ENCODE results near the gene MRPS14.

MRPS14 gene

GRCh38 chr1:174982971-174983689 lies 40.1 kb downstream of the MRPS14 start:
- peak; percentile 65 for DNase-seq

GRCh38 chr1:174976436-174977108 lies 46.7 kb downstream of the MRPS14 start:
- DNase-seq = no peak

- no peak for DNase-seq
Observed at GRCh38 chr1:174975764-174976163, 47.5 kb downstream of the MRPS14 start.

DNA sequence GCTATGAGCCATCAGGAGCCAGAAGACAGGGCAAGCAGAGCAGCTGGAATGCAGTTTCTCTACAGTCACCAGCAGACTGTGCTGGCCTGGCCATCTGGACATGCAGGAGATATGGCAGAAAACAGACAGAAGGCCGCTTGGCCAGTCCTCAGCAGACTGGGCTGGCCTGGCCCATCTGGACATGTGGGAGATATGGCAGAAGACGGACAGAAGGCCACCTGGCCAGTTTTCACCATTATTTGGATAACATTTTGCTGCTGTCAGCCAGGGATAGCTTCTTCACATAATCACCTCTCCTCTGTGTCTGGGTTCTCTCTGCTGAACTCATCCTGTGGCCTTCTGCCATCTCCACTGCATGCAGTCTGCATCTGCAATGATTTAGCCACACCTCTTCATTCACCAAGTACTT lies 48.5 kb downstream of the MRPS14 start:
- no peak for DNase-seq

- peak; percentile 22 for DNase-seq
Observed at GRCh38 chr1:174971902-174972301, 51.3 kb downstream of the MRPS14 start.

DNA sequence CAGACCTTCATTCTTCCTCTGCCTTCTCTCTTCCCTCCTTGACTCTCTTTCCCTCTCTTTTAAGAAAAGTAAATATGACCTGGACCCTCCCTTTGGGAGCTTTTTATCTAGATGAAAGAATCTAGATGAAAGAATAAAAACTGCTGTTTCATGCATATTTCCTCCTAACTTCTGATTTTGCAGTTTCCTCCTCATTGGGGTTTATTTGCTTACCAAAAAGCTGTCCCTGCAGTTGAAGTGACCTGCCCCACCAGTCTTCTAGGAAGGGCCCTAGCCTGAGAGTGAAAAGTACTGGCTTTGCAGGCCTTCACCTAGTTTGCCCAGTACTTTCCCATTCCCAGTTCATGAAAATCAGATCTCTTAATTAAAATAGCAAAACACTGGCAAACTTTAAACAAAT lies 51.8 kb downstream of the MRPS14 start:
- no peak for DNase-seq

- DNase-seq = no peak
Observed at GRCh38 chr1:174969977-174970376, 53.2 kb downstream of the MRPS14 start.

GRCh38 chr1:174968750-174969244 lies 54.4 kb downstream of the MRPS14 start:
- no peak for DNase-seq

DNA sequence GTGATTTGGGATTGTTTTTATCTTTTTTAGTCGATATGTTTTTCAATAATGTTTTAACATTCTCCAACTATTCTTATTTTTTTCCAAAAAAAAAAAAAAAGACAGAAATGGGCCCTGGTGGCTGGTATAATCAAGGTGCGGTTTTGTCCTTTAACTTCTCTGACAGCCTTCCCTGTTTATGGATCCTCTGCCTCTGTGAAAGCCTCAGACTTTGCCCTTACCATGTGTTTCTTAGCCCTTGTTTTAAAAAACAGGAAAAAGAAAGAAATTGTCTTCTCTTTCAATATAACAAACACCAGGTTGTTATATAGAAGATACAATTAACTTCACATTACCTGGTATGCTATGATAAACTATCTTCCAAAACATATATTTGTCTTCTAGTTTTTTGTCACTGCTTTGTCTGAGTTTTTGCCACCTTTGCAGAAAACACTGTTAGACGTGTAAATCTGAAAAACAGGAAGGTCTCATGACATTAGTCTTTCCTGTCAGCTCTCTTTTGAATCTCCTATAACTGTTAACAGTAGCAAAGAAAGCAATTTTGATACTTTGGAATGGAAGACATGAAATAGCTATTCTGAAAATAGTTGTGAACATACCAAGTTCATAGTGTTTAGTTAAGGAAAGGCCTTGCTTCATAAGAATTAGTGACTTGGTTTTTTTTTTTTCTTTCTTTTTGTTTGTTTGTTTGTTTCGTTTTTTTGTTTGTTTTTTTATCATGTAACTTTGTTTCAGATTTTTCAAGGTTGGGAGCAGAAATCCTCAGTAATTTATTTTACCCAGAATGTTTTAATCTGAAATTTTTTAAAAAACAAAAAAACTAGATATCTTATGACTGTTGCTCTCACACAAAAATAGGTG lies 55.1 kb downstream of the MRPS14 start:
- no peak for DNase-seq

- peak; percentile 16 for DNase-seq
Observed at GRCh38 chr1:174966008-174966572, 57.1 kb downstream of the MRPS14 start.

GRCh38 chr1:174965362-174966007 lies 57.7 kb downstream of the MRPS14 start:
- DNase-seq = no peak

GRCh38 chr1:174964972-174965361 lies 58.3 kb downstream of the MRPS14 start:
- no peak for DNase-seq

DNA sequence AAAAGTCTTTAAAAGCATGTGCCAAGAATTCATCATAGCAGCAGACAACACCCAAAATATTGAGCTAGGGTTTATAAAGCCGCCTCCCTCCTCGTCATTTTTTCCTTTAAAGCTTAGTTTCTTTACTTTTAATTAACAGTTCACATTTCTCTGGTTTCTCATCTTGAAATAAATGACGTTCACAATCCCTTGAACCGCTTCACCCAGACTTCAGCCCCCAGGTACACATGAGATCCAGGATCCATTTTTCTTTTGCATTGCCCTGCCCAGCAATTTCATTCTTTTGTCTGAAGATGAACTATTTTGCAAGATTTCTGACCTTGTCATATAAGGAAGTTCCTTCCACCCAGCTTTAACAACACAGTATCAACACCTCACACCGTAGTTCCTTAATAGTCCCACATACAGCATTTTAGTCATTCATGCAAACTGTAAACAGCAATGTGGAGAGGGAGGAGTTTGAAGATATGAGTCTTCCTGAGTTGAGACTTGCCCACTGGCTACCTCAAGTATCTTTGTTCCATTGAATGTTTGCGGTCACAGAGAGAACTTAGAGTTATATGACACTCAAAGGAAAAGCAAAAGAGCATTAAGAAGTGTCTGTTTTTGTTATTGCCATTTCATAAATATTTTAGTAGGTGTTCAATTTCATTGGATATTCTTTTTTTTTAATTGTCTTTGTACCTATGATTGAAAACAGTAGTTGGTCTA lies 58.8 kb downstream of the MRPS14 start:
- no peak for DNase-seq

- no peak for DNase-seq
Observed at GRCh38 chr1:174963529-174964125, 59.6 kb downstream of the MRPS14 start.

All from eye (tissue), 1 donor.